ENCODE results near the gene VWA1.
A peak's percentile ranks its signal among the peaks of the same experiment; 100 is the strongest.
"Not testable (repeated sequence)": the region's sequence is repeated elsewhere in the genome, so short reads cannot be mapped to it uniquely, and the experiment has no call there.

VWA1 gene

DNA sequence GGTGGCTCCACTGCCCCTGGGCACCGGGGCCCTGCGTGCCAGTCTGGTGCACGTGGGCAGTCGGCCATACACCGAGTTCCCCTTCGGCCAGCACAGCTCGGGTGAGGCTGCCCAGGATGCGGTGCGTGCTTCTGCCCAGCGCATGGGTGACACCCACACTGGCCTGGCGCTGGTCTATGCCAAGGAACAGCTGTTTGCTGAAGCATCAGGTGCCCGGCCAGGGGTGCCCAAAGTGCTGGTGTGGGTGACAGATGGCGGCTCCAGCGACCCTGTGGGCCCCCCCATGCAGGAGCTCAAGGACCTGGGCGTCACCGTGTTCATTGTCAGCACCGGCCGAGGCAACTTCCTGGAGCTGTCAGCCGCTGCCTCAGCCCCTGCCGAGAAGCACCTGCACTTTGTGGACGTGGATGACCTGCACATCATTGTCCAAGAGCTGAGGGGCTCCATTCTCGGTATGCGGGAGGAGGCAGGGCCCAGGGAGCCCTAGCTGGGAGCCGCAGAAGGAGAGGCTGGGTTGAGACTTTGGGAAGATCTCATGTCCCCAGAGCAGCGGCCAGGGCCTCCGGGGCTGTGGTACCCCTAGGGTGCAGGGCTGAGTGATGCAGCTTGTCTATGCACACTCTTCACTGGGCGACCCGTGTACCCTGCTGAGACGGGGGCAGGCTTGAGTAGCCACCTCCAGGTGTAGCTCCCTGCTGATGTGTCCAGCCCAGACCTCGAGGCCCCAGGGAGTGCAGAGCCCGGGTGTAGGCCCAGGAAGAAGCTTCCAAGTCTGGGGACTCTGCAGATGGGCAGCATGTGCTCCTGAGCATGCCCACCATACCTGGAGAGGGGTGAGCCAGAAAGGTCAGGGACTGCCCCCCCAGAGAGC, 1.8 kb downstream of the VWA1 start:
- no peak for FAIRE-seq

DNA sequence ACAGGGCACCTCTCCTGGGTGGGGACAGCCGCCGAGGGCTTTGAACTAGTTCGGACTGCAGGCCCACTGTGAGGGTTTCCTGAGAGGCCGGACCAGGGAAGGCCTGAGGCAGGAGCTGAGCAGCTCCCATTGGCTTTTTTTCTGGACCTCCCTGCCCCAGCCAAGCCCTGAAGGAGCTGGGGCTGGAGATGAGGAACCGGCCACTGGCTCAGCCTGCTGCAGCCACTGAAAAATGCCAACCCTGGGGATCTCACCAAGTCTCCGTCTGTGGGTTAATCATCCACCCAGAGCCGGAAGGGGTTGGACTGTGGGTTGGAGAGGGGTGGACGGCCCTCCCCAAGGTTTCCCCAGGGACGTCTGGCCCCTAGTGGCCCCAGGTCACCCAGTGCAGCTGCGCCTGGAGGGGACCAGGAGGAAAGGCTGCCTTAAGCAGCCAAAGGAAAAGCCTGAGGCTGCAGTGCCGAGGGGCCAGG, 2.5 kb downstream of the VWA1 start:
- FAIRE-seq, result peak; percentile 69

DNA sequence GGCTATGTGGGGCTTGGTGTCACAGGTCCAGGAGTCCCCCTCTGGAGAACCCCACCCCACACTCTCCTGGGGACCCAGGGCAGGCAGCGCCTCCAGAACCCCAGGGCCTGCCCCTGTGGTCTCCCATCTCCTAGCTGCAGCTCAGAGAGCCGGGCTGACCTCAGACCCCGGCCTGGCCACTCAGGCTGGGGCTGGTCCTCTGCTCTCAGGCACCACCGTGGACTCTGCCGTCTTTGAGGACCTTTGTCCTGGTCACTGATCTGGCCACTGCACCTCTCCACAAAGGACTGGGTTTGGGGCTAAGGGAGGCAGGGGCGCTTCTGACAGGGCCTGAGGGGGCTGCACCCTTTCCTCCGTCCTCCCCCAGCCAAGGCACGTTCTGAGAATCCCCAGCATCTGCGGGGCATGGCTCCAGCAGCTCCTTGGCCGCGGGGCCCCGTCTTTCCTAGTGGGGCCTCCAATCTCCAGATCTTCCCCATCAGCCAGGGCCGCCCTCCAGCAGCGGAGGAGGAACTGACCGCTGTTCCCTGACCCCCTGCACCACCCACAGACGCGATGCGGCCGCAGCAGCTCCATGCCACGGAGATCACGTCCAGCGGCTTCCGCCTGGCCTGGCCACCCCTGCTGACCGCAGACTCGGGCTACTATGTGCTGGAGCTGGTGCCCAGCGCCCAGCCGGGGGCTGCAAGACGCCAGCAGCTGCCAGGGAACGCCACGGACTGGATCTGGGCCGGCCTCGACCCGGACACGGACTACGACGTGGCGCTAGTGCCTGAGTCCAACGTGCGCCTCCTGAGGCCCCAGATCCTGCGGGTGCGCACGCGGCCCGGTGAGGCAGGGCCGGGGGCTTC, 3.3 kb downstream of the VWA1 start:
- no peak for FAIRE-seq

DNA sequence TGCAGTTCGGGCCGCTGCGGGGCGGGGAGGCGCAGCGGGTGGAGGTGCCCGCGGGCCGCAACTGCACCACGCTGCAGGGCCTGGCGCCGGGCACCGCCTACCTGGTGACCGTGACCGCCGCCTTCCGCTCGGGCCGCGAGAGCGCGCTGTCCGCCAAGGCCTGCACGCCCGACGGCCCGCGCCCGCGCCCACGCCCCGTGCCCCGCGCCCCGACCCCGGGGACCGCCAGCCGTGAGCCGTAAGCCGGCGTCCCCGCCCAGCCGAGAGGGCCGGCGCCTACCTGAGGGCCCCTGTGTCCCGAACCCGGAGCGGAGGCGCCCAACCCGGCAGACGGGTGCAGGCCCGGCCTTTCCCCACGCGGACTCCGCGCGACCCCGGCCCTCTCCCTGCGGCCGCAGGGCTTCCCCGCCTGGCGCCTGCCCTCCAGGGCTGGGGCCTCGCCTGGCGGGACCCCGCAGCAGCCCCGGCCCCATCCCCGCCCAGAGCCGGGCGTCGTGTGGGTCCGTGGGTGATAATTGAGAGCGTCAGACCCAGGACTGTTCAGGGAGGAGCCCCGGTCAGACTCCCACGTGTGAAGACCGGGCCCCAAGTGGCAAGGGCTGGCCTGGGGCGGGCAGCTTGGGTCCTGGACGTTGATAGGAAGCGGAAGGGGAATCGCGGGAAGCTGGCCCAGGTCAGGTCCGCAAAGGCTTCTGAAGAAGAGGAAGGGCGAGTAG, 4.2 kb downstream of the VWA1 start:
- FAIRE-seq, result no peak

DNA sequence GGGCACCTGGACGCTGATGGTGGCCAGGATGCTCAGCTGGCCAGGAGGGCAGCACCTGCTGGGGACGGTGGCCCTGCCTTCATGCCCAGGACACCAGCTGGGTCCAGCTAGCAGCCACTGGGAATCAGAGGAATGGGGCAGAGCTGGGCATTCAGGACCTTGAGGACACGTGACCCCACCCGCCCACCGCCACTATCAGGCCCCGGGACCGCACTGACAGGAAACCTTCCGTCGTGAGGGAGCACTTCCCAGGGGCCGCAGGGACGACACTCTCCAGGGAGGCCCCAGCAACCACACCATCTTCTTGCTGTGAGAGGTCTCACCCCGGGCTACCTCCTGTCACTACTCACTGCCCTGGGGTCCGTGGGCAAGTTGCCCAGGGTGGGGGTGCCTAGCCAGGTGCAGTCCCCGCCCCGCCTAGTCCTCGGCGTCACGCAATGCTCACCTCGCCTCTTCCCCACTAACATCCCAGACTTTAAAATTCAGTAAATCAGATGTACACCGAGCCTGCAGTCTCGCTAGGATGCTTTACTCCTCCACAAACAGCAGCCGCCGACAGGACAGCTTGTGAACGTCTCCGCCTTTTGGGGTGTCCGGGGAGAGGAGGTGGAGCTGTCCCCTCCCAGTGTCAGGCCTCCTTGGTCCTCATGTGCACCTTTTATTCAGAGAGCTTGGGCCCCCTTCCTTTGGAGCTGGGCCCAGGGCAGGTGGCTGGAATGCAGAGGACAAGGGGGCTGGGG, 4.9 kb downstream of the VWA1 start:
- FAIRE-seq, result no peak

DNA sequence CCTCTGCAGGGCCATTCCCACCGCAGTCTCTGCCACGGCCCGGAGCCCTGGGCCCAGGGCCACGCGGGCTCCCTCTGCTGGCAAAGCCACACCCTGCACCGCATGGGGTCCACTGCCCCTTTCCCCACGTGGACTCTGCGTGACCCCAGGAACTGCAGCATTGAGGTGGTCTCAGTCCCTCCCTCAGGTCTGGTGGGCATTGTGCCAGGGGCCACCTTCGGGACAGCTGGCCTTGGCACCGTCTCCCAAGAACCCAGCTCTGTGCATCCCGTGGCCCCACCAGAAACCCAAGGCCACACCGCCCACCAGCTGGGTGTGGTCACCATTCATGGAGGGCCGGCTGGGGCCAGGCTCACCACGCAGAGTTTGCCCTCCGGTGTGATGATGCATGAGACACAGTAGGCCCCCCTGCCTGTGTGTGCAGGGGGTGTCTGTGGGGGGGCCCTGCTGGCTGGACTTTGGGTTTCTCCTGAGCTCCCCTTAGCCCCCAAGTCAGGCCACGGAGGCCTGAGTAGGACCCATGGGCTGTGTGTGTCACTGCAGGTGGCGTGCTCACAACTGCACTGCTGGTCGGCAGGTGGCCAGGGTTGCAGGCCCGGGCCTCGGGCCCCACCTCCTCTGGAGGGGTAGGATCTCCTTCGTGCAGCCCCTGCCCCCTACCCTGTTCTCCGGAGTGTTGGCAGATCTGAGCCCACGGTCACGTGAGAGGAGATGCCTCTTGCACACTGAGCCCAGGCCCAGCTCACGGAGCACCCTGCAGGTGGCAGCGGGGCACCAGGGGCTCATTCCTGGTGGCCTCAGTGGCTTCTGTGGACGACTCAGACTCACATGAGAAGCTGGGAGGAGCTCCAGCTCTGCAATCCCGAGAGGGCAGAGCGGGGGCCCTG, 5.8 kb downstream of the VWA1 start:
- FAIRE-seq, result no peak

DNA sequence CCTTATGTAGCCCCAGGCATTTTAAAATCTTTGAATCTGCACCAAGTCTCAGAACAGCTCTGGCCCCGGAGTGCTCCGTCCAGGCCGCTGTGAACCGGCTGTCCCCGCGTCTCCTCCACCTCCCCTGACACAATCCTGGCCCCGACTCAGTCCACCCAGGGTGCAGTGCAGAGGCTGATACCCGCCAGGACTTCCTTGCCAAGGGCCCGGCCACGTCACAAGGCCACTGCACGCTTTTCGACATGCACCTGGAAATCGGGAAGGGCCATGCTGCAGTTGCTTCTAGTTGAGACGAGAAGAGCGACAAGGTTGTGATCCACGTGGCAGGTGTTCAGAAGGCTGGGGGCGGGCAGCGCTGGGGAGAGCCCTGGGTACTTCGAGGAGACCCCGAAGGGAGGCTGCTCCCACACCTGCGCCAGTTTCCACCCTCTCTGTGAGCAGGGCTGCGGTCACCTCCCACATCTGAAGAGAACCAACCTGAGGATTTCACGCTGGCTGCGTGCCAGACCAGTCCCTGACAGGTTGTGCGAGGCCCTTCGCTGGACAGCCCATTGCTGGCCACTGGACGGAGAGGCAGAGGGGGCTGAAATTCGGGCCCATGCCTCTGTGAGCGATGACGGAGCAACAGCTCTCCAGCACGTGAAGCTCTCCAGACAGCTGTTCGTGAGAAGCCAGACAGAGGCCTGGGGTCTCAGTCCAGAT, 6.7 kb downstream of the VWA1 start:
- FAIRE-seq, result no peak

DNA sequence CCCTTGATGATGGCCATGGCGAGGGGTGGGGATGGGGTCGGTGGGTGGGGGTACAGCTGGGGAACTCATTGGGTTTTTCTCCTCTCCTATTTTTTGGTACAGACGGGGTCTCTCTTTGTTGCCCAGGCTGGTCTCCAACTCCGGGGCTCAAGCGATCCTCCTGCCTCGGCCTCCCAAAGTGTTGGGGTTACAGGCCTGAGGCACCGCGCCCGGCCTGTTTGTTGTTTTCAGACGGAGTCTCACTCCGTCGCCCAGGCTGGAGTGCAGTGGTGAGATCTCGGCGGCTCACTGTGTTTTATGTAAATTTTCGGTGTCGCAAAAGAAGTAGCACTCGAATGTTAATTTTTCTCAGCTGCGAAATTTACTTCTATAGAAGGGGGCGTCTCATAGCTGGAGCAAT, 11.1 kb downstream of the VWA1 start:
- FAIRE-seq, result not testable (repeated sequence)

DNA sequence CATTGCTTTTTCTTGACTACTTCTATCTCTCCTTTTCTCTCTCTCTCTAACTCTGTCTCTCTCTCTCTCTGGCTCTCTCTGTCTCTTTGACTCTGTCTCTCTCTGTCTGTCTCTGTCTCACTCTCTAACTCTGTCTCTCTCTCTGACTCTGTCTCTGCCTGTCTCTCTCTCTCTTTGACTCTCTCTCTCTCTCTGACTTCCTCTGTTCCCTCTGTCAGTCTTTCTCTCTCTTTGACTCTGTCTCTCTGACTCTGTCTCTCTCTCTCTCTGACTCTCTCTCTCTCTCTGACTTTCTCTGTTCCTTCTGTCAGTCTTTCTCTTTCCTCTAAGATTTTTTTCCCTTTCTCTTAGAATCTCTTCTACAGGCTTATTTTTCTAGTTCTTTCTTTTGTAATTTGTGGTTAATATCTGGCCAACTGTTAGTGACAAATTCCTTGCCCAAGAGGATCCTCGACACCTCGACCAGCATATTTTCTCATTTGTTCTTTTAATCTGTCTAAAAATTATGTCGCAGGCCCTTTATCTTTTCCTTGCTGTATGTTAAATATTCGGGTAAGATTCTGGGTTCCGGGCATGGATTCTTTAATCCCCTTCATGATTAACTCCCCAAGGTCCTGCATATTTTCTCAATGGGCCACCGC, 13.7 kb downstream of the VWA1 start, which contains the start of gene ATAD3C:
TSS of gene ATAD3C (plus strand) at position 591 of the 641 bp plus-strand sequence. CDS start 995 bp downstream, outside the sequence.
- no peak for FAIRE-seq

DNA sequence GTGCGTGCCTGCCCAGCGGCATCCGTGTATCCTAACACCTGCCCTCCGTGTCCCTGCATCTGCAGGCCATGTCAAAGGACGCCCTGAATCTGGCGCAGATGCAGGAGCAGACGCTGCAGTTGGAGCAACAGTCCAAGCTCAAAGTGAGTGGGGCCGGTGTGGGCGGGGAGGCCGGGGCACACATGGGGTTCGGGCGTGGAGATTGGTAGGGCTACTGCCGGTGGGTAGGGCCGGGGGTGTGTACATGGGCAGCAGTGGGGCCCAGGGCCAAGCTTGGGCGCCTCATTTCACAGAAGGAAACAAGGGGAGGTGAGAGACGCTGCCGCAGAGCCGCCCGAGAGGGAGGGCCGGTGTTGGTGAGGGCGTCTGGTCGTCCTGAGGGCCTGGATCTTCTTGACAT, 15.1 kb downstream of the VWA1 start:
- FAIRE-seq, result not testable (repeated sequence)

DNA sequence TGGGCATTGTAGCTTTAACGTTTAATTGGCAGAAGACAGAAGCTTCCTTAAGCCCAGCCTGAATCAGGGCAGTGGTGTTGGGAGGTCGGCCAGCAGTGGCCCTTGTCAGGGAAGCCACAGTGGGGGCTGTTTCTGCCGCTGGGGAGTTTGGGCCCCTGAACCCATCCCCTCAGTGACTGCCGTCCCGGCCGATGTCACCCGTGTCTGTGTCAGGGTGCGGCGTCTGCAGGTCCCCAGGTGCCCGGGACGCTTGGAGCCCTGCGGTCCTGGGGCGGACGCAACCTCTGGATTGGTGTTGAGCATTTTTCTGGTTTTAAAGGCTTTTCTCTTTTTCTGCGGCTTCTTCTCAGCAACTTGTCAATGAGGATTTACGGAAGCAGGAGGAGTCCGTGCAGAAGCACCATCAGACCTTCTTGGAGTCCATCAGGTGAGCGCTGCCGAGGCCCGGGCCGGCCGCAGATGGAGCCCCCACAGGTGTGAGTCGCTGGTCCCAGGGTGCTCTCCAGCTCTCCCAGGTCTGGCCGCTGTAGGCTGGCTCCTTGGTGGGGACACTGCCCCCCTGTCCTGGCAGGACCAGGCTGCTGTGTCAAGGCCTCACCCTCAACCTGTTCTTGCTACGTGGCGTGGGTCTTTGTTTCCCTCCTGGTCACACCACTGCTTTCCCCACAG, 16.3 kb downstream of the VWA1 start:
- FAIRE-seq, result no peak

DNA sequence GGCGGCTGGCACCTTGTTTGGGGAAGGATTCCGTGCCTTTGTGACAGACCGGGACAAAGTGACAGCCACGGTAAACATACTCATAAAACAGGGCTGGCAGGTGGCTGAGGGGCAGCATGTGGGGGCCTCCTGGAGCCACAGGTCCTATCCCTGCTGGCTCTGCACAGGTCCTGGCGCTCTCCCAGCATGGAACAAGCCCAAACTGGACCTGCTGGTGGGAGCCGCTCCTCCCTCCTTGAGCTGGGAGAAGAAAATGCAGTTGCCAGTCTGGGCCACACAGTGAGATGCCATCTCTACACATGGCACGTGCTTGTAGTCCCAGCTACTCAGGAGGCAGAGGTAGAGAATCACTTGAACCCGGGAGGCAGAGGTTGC, 16.9 kb downstream of the VWA1 start:
- FAIRE-seq, result not testable (repeated sequence)

DNA sequence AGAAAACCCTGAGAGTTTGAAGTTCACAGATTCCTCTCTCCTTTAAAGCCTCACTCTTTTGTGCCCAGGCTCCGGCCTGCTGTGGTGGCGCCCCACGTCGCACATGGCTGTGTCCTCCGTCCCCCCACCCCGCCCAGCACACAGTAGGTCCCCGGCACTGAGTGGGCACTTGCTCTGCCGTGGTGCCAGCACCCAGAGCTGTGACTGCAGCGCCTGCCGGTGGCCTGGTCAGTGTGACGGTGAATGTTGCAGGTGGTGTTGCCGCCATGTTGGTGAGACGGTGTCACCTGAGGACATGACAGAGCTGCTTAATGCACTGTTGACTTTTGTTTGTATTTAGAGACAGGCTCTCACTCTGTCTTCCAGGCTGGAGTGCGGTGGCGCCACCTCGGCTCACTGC, 17.4 kb downstream of the VWA1 start:
- FAIRE-seq, result no peak

DNA sequence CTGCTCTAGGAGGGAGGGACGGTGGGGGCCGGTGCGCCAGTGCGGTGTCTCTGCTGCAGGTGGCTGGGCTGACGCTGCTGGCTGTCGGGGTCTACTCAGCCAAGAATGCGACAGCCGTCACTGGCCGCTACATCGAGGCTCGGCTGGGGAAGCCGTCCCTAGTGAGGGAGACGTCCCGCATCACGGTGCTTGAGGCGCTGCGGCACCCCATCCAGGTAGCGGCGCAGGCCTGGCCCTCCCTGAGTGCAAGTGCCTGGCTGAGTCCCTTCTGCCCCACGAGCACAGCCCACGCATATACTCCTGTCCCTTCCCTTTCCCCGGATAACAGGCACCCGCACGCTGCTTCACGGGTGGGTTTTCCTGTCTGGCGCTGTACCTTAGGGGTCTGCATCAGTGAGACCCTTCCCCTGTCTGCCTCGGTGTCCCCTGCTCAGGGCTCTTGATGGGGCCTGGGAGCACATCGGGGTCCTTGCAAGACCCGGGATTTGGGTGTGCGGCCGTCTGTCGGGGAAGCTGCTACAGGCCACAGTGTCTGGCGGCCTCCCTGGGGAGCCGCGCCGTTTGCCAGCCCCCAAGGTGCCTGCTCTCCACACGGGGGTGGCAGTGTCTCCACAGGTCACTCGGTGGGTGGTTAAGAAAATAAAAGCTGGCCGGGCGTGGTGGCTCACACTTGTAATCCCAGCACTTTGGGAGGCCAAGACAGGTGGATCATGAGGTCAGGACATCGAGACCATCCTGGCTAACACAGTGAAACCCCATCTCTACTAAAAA, 19.0 kb downstream of the VWA1 start:
- FAIRE-seq, result not testable (repeated sequence)

DNA sequence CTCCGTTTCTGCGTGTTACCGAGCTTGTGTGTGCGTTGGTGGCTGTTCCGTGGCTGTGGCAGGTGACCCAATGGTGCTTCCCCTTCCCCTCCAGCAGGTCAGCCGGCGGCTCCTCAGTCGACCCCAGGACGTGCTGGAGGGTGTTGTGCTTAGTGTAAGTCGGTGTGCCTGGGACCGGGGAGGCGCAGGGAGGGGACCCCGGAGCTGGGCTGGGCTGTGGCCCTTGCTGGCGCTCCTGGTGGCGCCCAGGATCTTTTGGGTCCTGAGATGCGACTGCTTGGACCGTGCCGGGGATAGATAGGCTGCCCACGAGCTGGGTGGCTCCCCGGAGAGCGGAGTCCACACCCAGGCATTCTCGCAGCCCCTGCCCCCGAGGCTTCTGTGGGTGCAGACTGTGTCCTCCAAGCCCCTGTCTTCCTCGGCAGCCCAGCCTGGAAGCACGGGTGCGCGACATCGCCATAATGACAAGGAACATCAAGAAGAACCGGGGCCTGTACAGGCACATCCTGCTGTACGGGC, 19.9 kb downstream of the VWA1 start:
- FAIRE-seq, result no peak

DNA sequence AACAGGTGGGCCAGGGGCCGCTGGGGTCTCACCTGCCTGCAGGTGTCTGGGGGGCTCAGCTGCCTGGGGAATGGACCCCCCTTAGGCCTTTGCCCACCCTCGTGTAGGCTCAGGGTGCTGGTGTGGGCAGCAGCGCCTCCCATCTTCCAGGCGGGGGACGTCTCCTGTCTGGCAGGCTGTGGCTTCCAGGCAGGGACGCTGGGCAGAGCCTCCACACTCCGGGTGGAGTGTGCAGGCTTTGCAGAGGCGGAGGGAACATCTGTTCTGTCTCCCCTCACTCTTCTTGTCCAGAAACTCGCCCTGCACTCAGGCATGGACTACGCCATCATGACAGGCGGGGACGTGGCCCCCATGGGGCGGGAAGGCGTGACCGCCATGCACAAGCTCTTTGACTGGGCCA, 20.4 kb downstream of the VWA1 start:
- FAIRE-seq, result not testable (repeated sequence)

DNA sequence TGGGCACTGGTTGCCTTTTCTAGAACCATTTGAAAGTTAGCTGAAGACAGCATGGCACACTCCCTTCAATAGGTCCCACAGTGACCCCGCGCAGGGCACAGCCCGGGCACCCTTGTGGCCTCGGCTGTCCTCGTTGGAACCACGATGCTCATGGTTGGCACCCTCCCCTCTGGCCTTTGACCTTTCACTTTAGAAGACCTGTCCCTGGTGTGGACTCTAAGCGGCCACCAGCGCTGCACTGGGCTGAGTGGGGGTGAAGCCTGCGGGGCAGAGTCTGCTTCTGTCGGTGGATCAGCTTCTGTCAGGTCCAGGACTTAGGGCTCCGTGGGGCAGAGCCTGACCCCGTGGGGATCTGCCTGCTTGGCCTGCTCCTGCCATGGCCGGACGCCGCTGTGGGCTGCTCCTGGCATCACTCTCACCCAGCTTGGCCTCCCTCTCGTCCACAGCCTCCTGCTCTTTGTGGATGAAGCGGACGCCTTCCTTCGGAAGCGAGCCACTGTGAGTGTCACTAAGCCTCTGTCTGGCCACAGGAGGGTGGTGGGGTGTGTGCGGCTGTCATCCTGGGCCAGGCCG, 21.3 kb downstream of the VWA1 start:
- FAIRE-seq, result not testable (repeated sequence)

DNA sequence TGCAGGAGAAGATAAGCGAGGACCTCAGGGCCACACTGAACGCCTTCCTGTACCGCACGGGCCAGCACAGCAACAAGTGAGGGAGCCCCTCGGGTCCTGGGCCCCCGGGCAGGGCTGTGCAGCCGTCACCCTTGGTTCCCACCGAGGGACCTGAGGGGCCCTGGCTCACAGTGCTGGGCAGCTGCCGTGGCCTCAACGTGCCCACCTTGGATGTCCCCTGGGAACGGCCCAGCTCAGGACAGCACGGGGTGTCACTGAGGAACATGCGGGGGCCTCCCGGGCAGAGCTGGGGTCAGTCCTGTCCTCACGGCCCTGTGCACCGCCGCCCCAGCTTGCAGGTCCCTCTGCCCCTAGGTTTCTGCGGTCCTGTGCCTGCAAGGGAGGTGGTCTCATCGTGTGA, 23.7 kb downstream of the VWA1 start:
- FAIRE-seq, result not testable (repeated sequence)

Data from islet of Langerhans (tissue), 1 donor.